Superior temporal gyrus (tissue), 1 donor: ENCODE results near the gene NOX5.
A peak's percentile ranks its signal among the peaks of the same experiment; 100 is the strongest.

ENCODE experiments used
- DNase-seq: peaks from one replicate; pipeline ENCODE4 v3.0.0-alpha.2; 2016; ENCODE audit errors: extremely low spot score

The NOX5 gene

DNA sequence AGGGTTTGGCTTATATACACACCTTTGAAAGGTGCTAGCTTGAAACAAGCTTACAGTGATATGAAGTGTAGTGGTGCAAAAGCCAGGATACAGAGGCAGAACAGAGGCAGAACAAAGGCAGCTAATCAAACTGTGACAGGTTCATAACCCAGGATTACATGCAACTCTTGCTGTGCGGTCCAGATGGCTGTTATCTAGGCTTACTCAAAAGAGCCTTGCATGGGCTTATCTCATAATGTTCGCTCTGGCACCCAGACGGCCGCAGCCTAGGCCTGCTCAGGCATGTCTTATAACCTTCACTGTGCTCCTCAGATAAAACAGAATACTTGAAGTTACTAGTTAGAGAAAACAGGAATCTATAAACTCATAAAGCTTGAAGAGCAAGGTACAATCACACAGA is 22.8 kb upstream of the NOX5 start:
- no peak for DNase-seq

DNA sequence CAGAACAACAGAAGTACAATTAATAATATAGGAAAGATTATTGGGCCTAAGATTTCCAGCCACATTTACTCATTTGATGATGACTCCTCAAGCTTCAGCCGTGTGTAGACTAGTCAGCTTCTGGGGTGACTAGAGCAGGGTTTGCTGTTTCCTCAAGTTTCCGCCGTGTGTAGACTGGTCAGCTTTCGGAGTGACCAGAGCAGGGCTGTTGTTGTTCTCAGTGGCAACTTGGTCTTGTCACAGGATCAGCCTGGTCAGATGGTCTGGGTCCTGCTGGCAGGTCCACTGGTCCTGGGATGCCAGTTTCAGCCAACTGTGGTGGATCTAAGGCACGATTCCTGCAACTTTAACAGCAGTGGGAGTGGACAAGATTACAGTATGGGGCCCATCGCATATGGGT is 21.8 kb upstream of the NOX5 start:
- DNase-seq, result no peak

DNA sequence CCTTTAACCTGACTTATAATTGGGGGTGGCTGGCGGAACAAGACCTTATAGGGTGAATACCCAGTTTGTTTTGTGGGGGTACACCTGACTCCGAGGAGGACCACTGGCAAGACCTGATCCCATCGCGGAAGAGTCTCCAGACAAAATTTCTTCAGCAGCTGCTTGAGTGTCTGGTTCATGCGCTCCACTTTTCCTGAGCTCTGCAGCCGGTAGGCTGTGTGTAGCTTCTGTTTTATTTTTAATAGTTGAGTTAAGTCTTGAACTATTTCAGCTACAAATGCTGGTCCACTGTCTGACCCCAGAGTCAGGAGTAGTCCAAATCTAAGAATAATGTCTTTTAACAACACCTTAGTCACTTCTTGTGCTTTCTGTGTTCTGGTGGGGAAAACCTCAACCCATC is 21.2 kb upstream of the NOX5 start:
- DNase-seq, result no peak

DNA sequence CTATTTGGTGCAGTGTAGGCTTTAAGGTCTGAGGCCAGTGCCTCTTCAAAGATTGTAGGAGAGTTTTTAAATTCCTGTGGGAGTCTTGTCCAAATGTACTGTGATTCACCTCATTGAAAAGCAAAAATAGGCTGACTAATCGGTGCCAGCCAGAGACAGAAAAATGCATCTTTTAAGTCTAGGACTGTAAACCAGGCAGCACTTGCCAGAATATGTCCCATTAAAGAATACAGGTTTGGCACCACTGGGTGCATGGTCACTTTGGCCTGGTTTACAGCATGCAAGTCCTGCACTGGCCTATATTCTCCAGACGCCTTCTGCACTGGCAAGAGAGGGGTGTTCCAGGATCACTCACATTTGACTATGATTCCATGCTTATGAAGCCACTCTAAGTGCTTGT is 20.3 kb upstream of the NOX5 start:
- DNase-seq, result peak; percentile 20

DNA sequence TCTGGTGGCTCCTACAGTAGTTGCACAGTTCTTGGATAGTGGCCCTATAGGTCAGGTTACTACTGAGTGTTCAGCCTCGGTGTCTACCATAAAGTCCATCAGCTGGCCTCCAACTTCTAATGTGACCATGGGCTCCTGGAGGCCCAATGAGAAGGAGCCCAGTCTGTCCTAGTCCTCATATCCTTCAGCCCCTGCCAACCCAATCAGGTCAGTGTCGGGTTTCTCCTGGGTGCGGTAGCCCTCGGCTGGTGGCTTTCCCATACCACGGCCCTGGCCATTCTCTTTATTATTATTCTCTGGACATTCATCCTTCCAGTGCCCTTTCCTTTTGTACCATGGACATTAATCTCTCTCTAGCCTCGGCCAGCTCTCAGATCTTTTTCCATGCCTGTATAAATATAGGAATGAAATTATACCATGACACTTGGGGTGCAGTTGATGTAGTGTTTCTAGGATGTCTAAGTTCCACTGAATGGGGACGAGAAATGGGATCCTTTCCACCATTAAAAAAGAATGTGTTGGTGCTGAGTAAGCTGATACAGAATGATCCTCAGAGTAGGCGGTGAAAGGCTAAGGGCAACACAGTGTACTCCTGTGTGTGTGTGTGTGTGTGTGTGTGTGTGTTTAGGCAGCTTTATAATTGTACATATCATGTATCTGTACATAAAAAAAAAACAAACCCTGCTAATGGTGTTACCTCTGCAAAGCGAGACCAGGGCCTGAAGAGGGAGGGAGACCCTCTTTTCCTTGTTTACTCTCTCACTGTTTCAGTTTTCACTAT is 19.3 kb upstream of the NOX5 start:
- DNase-seq, result no peak

DNA sequence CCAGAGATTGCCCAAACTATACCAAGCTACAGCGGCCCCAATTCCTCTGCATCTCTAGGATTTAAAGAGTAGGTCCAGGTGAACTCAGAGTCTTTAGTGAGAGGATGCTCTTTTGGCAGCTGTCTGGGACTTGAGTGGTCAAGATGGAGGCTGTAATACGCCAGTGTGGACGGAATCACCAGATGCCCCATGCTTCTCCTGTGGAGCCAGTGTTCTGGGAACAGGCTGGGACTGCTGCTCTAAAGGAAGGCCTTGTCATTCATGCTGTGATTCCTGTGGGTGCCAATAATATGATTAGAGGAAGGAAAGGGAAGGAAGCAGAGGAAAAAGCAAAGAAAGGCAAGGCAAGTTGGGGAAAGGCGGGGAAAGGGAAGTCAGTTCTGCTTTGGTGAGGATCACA is 17.4 kb upstream of the NOX5 start:
- no peak for DNase-seq

DNA sequence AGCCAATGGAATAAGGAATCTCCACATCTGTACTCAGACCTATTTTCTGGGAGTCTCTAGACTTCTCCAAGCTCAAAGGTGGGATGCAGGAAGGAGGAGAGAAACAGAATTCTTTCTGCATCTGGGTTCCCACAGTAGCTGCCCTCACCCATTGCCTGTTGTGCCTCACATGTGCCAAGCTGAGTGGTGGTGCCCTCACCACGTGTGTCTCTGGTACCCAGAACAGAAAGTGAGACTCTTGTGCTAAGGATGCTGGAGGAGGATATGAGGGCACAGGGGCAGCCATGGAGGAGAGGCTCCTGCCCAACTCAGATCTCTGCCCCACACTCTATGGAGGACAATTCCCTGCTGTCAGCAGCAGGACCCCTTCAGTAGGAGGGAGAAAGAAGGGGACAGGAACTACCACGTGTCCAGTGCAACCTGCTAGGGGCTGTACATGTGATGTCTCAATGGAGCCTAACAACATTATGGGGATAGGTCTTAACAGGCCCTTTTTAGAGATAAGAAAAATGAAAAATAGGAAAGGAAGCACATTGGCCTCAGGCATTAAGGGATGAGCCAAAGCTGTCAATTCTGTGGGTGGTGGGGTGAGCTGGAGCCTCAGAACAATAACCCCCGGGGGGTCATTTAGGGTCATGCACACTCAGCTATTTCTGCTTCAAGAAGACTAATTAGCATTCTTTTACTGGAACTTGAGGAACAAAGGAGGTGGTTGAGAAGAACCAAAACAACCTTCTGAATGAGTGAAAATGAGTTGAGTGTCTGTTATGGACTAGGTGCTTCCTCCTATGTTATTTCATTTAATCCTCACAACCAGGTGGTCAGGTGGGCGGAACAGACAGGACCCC is 16.3 kb upstream of the NOX5 start:
- no peak for DNase-seq

DNA sequence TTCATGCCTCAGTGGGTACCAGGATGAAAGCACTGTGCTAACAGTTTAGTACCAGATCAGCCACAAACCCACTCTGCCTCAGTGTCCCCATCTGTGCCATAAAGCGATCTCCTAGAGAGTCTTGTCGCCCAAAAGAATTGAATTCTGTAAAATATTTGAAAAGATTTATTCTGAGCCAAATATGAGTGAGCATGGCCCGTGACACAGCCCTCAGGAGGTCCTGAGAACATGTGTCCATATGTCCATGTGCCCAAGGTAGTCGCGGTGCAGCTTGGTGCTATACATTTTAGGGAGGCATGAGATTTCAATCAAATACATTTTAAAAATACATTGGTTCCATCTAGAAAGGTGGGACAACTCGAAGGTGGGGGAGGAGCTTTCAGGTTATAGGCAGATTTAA is 15.4 kb upstream of the NOX5 start:
- DNase-seq, result no peak

DNA sequence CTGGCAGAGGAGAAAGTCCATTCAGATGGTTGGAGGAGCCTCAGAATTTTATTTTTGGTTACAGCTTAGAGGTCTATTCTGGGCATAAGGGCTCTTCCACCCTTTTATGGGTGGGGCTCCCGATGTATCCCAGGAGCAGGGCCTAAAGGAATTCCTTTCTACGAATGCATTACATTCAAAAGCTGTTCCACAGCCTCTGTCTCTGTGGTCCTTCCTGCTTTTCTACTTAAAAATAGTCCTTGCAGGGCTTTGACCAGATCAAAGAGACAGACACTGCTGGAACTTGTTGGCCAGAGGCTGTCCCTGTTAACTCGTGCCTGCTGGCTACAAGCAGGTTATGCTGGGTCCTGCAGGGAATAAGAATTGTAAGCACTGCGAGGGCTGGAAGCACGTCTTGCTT is 14.4 kb upstream of the NOX5 start:
- DNase-seq, result no peak

DNA sequence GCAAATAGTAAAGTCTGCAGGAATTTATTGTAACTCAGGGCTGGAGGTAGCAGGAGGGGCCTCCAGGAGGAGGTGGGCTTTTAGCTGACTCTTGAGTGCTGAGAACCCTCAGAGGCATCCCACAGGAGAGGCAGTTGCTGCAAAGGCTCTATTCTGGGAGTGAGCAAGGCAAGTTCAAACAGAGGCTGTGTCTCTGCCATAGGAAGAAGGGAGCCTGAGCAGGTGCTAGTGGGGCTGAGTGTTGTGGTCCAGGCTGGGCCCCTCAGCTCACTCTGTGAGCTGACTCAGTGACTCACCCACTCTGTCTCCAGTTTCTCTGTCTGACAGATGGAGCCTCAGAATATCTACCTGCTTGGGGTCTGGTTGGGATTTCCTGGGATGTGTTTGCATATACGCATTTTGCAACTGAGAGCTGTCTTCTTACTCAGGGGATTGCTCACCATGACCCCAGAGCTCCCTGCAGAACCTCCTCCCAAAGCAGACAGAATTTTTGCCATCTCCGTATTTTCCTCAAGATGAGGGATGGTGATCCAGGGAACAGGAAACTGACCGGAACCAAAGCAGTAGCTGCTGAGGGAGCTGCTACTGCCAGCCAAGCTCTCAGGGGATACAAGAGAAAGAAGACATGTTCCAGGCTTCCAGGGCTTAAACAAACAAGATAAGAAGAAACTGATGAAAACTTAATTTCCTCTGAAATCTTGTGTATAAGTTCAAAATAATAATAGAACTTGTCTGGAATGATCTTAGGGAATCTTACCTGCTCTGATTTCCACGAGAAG is 13.6 kb upstream of the NOX5 start:
- DNase-seq, result no peak

DNA sequence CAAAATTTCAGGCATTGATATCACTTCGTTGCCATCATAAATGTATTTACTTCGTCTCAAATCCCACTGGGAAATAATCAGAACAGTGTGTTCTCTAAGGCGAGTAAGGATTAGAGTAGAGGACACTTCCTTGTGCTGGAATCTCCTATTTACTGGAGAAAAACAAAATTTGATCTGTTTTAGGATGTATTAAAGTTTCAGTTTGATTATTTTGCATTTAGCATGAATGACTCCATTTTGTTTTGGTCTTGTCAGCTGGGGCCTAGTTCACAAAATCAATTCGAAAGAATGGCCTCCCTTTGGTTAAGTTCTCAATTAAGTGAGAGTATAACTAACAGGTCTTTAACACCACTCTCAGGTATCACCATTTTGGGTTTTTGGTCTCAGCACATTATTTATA is 11.7 kb upstream of the NOX5 start:
- DNase-seq, result no peak

DNA sequence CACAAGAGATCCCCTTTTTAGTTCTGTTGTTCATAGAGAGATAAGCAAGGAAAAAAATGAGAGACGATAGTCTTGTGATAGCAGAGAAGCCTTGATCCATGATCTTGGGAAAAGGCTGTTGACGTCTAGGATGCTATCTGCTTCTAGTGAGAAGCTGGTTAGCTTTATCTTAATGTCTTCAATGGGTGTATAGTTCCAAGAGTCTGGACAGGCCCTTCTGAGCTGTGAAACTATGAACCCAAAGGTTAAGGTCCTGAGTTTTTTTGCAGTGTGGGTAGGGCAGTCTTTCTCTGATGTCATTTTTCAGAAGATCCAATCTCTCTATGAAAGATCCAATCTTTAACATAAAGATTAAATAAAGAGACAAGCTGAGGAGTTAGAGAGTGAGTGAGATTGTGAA is 10.5 kb upstream of the NOX5 start:
- no peak for DNase-seq

DNA sequence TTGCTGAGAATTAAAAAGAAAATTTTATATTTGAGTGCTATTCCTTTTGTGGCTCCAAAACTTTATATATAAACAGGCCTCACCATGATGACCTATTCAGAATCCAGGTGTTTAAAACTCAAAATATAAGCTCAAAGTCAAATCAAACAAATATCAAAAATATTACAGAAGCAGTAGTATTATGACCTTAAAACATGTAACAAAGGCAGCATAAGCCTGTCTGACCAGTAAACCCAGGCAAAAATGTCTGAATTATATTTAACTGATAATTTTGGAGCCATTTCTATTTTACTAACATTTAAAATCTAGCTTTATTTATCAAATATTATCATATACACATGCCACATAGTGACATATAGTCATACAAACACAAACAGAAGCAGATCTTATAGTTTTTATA is 6.4 kb upstream of the NOX5 start:
- no peak for DNase-seq

DNA sequence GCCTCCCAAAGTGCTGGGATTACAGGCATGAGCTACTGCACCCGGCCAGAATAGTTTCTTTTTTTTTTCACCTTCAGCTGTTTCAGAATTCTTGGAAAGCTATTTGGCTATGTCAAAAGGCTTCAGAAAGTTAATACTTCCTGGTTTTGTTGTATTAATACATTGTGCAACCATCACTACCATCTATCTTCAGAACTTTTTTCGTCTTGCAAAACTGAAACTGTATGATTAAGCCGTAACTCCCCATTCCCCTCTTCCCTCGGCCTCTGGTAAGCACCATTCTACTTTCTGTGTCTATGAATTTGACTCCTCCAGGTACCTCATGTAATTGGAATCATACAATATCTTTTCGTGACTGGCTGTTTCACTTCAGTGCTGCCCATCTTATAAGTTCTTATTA is 5.2 kb upstream of the NOX5 start:
- no peak for DNase-seq

DNA sequence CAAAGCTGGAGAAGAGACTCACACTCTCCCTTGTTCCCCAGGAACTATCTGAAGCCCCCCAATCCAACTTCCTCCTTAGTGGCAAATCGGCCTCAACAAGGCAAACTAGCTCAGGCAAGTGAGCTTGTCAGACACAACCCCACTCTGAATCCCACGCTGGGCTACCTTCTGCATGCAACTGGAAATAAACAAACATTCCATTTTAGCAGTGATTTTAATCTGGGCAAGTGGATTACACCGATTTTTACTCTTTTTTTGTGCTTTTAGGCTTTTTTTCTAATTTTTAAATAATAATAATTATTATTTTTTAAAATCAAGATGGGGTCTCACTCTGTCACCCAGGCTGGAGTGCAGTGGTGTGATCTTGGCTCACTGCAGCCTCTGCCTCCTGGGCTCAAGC is 2.9 kb upstream of the NOX5 start:
- DNase-seq, result no peak

DNA sequence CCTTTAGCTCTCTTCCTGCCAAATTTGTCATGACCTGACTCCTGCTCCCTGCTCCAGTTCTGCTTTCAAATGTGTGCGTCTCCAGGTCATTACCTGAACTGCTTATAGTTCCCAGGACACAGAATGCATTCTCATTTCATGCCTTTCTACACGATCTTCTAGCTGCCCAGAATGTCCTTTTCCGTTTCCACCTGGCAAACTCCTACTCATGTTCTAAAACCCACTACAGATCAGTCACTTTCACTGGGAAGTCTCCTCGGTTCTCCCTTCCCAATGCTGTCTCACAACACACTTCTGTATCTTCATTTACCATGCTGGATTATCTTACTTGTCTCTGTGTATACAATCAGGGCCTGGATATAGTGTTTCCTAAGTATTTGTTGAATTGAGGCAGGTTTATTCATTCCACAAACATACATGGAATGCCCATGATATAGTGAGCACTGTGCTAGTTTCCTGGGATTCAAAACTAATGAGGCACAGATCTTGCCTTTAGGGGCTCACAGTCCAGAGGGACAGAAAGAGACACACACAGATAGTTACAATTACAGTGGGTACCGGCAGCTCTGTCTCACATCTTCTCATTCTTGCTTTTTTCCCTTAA is 1.6 kb upstream of the NOX5 start:
- no peak for DNase-seq

DNA sequence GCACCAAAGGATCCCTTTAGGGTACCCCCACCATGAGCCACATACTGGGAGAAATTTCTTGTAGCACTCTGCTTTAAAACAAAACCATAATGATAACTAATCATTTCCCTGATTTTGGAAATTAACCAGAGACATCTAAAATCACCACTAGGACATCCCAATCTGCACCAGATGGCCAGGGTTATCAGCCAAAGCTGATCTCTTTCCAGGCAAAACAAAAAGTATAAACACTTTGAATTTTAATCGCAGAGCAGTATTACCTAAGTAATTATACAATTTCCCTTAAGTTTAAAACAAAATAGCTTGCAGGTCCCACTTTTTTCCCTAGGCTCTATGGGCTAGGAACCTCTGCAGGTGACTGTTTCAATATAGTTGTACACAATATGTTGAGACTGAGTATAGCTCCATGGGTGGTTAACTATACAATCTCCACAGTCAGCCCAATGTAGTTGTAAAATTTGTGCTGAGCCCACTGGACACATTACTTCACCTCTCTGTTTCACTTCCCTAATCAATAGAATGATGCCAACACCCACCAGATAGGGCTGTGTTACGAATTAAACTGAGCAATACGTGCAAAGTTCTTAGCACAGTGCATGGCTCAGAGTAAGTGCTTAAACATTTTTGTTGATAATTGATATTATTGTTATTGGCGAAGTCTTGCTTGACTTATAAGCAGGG is 629 bp upstream of the NOX5 start:
- DNase-seq, result no peak

DNA sequence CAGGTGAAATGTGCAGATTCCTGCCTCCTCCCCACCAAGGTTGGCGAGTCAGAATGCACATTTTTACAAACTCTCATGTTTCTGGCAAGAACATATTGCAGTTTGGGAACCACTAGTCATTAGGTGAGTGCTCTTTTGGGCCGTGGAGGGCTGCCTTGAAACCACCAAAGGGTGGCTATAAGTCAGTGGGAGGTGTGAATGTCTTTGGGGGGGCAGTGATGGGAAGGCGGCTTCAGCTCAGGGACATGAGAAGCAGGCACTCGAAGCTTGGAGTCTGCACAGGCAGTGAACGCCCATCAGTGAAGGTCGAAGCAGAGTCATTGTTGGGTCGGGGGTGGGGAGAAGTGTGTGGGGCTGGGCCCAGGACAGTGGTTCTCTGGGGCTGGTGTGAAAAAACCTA is 1.1 kb downstream of the NOX5 start:
- no peak for DNase-seq

DNA sequence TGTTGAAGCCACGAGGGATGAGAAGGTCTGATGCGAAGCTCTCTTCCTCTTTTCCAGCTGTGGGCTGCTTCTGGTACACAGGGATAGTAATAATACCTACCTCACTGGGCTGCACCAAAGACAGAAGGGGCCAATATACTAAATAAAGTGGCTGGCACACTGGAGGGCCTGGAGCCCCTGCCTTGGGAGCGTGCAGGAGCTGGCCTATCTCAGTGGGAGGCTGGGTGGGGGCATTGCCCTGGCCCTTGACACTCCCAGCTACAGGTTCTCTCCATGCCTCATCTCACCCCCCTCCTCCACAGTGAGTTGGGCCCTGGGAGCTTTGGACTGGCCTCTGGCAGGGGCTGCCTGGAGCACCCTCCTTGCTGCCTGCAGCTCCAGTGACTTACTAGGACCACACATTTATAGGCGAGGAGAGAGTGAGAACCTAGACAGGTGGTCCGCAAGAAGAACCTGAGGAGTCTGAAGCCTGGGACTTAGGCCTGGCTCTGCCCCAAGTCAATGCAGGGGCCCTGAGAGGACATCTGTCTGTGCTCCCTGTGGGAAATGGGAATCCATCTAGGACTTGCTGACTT is 1.6 kb downstream of the NOX5 start:
- no peak for DNase-seq

DNA sequence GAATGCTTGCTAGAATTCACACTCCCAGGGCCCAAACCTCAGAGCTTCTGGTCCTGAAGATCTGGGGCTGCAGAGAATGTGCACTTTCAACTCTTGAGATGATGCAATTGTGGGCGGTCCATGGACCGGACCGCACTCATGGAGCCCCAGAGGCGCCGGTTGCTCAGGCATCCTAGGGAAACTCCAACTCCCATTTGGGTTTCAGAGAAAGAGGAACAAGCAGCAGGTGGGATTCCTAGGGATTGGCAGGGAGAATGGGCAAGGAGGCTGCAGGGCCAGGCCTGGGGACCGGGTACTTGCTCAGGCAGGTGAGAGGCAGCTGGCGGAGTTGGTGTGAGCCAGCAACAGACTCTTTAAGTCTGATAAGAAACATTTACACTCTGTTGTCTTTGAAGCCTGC is 3.5 kb downstream of the NOX5 start:
- no peak for DNase-seq

DNA sequence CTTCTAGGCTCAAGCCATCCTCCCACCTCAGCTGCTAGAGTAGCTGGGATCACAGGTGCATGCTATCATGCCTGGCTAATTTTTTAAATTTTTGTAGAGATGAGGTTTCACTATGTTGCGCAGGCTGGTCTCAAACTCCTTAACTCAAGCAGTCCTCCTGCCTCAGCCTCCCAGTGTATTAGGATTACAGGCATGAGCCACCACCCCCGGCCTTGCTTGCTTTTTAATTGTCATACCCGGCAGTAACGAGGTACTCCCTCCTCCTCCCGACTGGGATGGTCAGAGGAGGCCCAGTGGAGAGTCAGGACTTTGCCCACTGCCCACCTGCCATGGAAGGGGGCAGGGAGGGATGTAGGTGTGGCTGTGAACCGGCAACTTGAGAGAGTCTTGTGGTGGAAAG is 4.5 kb downstream of the NOX5 start:
- DNase-seq, result no peak
